Fibroblast of the aortic adventitia (primary cell): ENCODE data around the gene TXN2. TPM values are rescaled to one million over a fixed set of nuclear protein-coding genes. Genes with fewer than 3 reads are reported as not detected.
A peak's percentile ranks its signal among the peaks of the same experiment; 100 is the strongest.
"Not testable (repeated sequence)": the region's sequence is repeated elsewhere in the genome, so short reads cannot be mapped to it uniquely, and the experiment has no call there.

Experiments
- DNase-seq: peaks from one replicate; pipeline ENCODE4 v3.0.0-alpha.2; 2010; ENCODE audit warnings: low read depth
- H3K4me3 ChIP-seq: 2 replicates; pipeline ENCODE4 v1.5.1; 2011; ENCODE audit warnings: low read depth, mild to moderate bottlenecking, control low read depth, low read length, moderate library complexity
- total RNA-seq: library from RNA; depleted of rRNA; stranded (reverse); fragments of >200 nt; gene quantifications from 2 replicates; pipeline ENCODE4 v1.2.3, GENCODE V29; 2012; ENCODE audit warnings: low replicate concordance
- TF ChIP-seq, protein P1 (sequence below): IDR thresholded peaks from 2 replicates; pipeline ENCODE4 v1.5.1; 2011; ENCODE audit warnings: mild to moderate bottlenecking, low read length, control low read depth, inconsistent platforms; ENCODE audit not compliant: insufficient read depth

Gene TXN2
- total RNA-seq, 1 donor: 38.8 TPM

DNA sequence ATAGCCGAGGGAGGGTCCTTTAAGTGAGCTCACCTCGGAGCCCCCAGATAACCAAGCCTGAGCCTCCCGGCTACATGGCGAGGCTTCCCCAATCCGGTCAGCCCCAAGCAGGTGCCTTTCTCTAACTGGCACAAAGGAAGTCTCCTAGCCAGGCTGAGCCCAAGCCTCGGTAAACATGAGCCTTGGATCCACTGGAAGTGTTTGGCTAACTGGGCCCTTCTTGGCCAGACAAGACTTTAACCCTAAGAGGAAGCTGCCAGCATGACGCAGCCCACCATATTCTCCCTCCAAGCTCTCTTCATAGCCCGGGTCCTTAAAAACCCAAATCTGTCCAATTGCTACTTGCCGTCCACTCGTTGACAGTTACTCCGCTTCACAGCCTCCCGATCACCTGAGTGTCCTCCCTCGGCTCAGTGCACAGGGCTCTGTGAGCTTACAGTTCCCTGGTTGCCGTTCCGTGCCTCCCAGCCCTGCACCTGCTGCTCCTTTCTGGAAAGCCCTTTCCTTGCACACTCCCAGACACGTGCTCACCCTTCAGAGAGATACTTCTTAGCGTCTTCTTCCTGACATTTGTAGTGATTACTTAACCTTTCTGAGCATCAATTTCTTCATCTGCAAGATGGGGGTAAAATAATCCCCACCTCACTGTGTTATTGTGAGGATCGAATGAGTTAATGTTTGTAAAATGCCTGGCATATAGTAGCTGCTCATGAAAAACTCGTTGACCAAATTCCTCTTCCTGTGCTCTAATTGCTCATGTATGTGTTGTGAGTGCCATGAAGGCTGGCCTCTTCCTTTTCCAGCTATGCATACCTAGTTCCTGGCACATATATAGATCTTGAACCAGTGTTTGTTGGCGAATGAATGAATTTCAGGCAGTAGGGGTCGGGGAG, 25.6 kb downstream of the TXN2 start:
- no peak overlapping the region for H3K4me3 ChIP-seq
- TF ChIP-seq, protein P1, sequence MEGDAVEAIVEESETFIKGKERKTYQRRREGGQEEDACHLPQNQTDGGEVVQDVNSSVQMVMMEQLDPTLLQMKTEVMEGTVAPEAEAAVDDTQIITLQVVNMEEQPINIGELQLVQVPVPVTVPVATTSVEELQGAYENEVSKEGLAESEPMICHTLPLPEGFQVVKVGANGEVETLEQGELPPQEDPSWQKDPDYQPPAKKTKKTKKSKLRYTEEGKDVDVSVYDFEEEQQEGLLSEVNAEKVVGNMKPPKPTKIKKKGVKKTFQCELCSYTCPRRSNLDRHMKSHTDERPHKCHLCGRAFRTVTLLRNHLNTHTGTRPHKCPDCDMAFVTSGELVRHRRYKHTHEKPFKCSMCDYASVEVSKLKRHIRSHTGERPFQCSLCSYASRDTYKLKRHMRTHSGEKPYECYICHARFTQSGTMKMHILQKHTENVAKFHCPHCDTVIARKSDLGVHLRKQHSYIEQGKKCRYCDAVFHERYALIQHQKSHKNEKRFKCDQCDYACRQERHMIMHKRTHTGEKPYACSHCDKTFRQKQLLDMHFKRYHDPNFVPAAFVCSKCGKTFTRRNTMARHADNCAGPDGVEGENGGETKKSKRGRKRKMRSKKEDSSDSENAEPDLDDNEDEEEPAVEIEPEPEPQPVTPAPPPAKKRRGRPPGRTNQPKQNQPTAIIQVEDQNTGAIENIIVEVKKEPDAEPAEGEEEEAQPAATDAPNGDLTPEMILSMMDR: no peak
- no peak for DNase-seq

DNA sequence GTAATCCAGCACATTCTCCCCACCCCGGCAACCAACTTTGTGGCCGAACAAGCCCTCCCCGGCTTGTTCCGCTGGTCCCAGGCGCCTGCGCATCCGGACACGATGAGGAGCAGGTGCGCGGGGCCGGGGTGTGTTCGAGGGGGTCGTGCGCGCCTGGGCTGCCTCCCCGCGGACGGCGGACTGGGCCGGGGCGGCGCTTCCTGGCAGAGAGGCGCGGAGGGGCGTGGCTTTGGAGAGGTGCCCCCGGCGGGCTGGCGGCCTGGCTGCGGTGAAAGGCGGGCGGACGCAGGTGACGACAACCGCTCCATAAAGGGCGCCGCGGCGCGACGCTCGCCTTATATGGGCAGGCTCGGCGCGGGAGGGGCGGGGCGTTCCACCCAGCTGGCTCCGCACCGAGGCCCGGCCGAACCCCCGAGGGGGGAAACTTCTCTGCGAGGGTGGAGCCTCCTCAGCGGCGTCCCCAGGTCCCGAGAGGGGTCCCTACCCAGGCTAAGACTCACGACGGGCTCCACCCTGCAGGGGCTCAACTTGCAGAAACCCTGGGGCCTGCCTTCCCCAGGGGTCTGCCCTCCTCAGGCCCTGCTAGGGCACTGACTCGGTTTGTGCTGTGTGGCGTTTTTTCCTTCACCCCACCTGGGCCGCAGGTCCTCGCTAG, 26.4 kb downstream of the TXN2 start:
- peak overlapping the region; percentile 48 for H3K4me3 ChIP-seq
- DNase-seq: peak; percentile 72
- TF ChIP-seq, protein P1: no peak

DNA sequence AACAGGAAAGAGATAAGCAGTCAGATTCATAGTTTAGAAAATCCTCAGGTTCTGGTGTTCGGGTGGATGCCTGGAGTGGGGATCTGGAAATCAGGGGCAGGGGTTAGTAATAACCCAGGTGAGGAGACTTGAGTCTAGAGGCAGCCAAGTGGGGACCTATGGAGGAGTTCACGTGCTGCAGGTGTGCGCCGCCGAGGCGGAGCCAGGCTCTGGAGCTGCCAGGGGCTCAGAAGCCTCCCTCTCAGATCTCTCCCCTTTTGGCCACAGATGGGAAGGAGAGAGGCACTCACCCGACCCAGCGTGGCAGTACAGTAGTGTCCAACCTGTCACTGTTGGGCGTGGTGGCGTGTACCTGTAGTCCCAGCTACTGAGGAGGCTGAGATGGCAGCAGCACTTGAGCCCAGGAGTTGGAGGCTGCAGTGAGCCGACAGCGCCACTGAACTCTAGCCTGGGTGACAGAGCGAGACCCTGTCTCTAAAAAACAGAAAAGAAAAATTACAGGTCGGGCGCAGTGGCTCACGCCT, 27.5 kb downstream of the TXN2 start:
- no peak overlapping the region for H3K4me3 ChIP-seq
- no peak for DNase-seq
- TF ChIP-seq, protein P1: no peak

DNA sequence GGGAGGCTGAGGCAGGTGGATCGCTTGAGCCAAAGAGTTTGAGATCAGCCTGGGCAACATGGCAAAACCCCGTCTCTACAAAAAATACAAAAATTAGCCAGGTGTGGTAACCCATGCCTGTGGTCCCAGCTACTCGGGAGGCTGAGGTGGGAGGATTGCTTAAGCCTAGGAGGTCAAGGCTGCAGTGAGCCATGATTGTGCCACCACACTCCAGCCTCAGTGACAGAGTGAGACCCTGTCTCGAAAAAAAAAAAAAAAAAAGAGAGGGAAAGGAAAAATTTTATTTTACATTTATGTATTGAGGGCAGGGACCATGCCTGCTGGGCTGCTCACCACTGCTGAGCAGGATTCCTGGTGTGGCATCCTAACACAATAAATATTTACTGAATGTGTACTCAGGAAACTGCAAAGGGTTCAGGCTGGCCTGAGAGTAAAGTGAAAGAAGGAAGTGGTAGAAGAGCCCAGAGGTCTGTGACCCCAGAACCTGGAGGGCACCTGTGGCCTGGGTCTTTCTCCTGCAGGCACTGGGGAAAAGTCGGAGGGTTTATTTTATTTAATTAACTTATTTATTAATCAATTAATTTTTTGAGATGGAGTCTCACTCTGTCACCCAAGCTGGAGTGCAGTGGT, 28.3 kb downstream of the TXN2 start:
- not testable (repeated sequence) for H3K4me3 ChIP-seq, DNase-seq

DNA sequence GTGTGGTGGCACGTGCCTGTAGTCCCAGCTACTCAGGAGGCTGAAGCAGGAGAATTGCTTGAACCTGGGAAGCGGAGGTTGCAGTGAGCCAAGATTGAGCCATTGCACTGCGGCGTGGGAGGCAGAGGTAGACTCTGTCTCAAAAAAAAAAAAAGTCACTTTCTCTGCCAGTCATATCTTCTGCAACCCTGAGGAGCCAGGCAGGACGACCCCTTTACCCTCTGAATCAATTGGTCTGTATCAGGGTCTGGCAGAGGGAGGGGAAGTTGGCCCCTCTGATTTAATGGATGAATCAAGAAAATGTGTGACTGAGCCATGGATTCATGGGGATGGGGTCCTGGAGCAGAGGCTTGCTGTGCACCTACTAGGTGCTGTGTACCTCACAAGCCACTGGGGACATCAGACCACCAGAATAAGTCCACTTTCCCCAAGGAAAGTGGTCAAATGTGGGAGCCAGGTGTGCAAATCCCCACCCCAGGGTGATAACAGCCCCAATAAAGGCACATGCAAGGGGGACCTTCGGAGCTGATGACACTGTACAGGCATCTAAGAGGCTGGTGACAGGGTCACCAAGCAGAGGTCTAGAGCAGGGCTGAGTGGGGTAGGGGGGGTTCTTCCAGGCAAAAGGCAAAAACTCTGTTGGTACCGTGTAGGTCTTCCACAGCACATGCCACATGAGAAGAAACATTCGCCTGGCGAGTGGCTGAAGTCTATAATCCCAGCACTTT, 29.0 kb downstream of the TXN2 start:
- no peak overlapping the region for H3K4me3 ChIP-seq
- TF ChIP-seq, protein P1: no peak
- no peak for DNase-seq

DNA sequence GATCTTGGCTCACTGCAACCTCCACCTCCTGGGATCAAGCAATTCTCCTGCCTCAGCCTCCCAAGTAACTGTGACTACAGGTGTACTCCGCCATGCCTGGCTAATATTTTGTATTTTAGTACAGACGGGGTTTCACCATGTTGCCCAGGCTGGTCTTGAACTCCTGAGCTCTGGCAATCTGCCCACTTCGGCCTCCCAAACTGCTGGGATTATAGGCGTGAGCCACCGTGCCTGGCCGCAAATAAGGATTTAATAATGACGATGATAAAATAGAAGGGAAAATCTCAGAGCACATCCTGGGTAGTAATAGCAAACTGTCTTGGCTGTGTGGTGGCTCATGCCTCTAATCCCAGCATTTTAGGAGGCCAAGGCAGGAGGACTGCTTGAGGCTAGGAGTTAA, 30.5 kb downstream of the TXN2 start:
- not testable (repeated sequence) for H3K4me3 ChIP-seq, DNase-seq

DNA sequence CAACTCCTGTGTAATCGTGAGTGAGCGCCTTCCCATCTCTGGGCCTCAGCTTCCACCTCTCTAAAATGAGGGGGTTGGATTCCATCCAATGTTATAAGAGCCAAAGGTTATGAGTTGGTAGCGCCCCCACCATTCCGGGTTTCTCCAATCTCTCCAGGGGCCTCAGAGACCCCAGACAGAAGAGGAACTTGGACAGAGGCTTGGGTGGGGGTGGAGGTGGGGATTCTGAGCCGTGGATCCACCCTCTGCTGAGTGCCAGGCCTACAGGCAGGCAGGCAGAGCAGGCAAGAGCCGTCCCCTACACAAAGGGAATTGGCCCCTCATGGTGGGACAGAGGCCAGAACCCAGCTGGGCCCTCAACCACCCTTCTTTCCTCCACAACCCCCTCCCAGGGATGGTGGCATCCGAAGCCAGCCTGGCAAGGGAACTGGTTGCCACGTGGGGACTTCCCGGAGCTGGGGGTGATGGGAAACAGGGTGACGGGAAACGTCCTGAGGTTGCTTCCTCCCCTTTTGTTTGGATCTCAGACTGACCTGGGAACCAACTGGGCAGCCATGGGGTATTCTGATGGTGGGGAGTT, 31.8 kb downstream of the TXN2 start:
- no peak for DNase-seq
- no peak overlapping the region for H3K4me3 ChIP-seq
- TF ChIP-seq, protein P1: no peak
